ENCODE results near the gene ATP8A2.
"Not testable (repeated sequence)": the region's sequence is repeated elsewhere in the genome, so short reads cannot be mapped to it uniquely, and the experiment has no call there.

The ATP8A2 gene

GRCh38 chr13:25939961-25940687, 568.4 kb downstream of the ATP8A2 start:
- no peak for DNase-seq

GRCh38 chr13:25943081-25943480, 571.3 kb downstream of the ATP8A2 start:
- DNase-seq = no peak

GRCh38 chr13:25943658-25944057, 571.9 kb downstream of the ATP8A2 start:
- DNase-seq = no peak

- no peak for DNase-seq
Observed at GRCh38 chr13:25945596-25945995, 573.8 kb downstream of the ATP8A2 start.

- DNase-seq = no peak
Observed at GRCh38 chr13:25946321-25946720, 574.5 kb downstream of the ATP8A2 start.

- no peak for DNase-seq
Observed at GRCh38 chr13:25948910-25949309, 577.1 kb downstream of the ATP8A2 start.

- no peak for DNase-seq
Observed at GRCh38 chr13:25951831-25952230, 580.1 kb downstream of the ATP8A2 start.

- not testable (repeated sequence) for DNase-seq
Observed at GRCh38 chr13:25954080-25954479, 582.3 kb downstream of the ATP8A2 start.

- not testable (repeated sequence) for DNase-seq
Observed at GRCh38 chr13:25954943-25955342, 583.2 kb downstream of the ATP8A2 start.

- DNase-seq = no peak
Observed at GRCh38 chr13:25958986-25959385, 587.2 kb downstream of the ATP8A2 start.

GRCh38 chr13:25961294-25961693, 589.5 kb downstream of the ATP8A2 start:
- no peak for DNase-seq

GRCh38 chr13:25963674-25964073, 591.9 kb downstream of the ATP8A2 start:
- no peak for DNase-seq

GRCh38 chr13:25965596-25965995, 593.8 kb downstream of the ATP8A2 start:
- DNase-seq = no peak

- DNase-seq = no peak
Observed at GRCh38 chr13:25966086-25966485, 594.3 kb downstream of the ATP8A2 start.

- DNase-seq = no peak
Observed at GRCh38 chr13:25967144-25967543, 595.4 kb downstream of the ATP8A2 start.

GRCh38 chr13:25971047-25971446, 599.3 kb downstream of the ATP8A2 start:
- DNase-seq = no peak

GRCh38 chr13:25971459-25972145, 599.8 kb downstream of the ATP8A2 start:
- no peak for DNase-seq

GRCh38 chr13:25973085-25973484, 601.3 kb downstream of the ATP8A2 start:
- no peak for DNase-seq

GRCh38 chr13:25973576-25973975, 601.8 kb downstream of the ATP8A2 start:
- no peak for DNase-seq

GRCh38 chr13:25977216-25977615, 605.4 kb downstream of the ATP8A2 start:
- DNase-seq = no peak

- no peak for DNase-seq
Observed at GRCh38 chr13:25977671-25978070, 605.9 kb downstream of the ATP8A2 start.

GRCh38 chr13:25978961-25979360, 607.2 kb downstream of the ATP8A2 start:
- no peak for DNase-seq

- DNase-seq = no peak
Observed at GRCh38 chr13:25979371-25979770, 607.6 kb downstream of the ATP8A2 start.

GRCh38 chr13:25980255-25980654, 608.5 kb downstream of the ATP8A2 start:
- no peak for DNase-seq

GRCh38 chr13:25981060-25981459, 609.3 kb downstream of the ATP8A2 start:
- no peak for DNase-seq
